Panc1 (cell line): ENCODE data around the gene HECA. TPM values are rescaled to one million over a fixed set of nuclear protein-coding genes. Genes with fewer than 3 reads are reported as not detected.

Experiments
- ATAC-seq: fragments of 200-7000 bp; cut with Tn5 transposase; 2 replicates; pipeline ENCODE4 v1.9.1; 2020; ENCODE audit warnings: mild to moderate bottlenecking, moderate library complexity
- BruUV-seq: library from RNA; stranded (reverse); fragments of 400-500 nt; replicated peaks from 2 replicates; lab custom pipeline; 2021; lab: Mats Ljungman, UMichigan
- CTCF ChIA-PET: fragments of 300-600 bp; sonication (Branson Sonifier 250); formaldehyde crosslinking; loops from one replicate; lab custom pipeline; 2022; ENCODE audit warnings: antibody characterized with exemption; lab: Charles Lee
- POLR2A ChIA-PET: fragments of 300-600 bp; sonication (Branson Sonifier 250); formaldehyde crosslinking; loops from one replicate; lab custom pipeline; 2022; ENCODE audit warnings: antibody characterized with exemption; lab: Charles Lee
- DNase-seq: peaks from one replicate; pipeline ENCODE4 v3.0.0-alpha.2; 2010; ENCODE audit warnings: low read depth, low spot score
- H3K27ac ChIP-seq: 2 replicates; pipeline ENCODE4 v1.5.1; 2011; ENCODE audit warnings: mild to moderate bottlenecking, low read length, inconsistent platforms
- H3K27me3 ChIP-seq: fragments of 200-500 bp; sonication (Bioruptor generic); 2 replicates; pipeline ENCODE4 v1.6.0; 2014; ENCODE audit warnings: low read length, inconsistent platforms; ENCODE audit not compliant: control insufficient read depth, insufficient read depth
- H3K36me3 ChIP-seq: fragments of 200-500 bp; sonication (Bioruptor generic); 2 replicates; pipeline ENCODE4 v1.5.1; 2014; ENCODE audit warnings: inconsistent platforms, mild to moderate bottlenecking, low read length, moderate library complexity; ENCODE audit not compliant: control insufficient read depth, insufficient read depth
- H3K4me1 ChIP-seq: 2 replicates; pipeline ENCODE4 v1.5.1; 2011; ENCODE audit warnings: inconsistent platforms, mild to moderate bottlenecking, low read length, moderate library complexity; ENCODE audit not compliant: control insufficient read depth, insufficient read depth
- H3K4me3 ChIP-seq, 2 experiments: 2 replicates each; pipeline ENCODE4 v1.5.1; 2011 to 2012; ENCODE audit warnings: low read depth in 2 of 2, low read length in 2 of 2, mild to moderate bottlenecking in 2 of 2, inconsistent platforms in 1 of 2, moderate library complexity in 1 of 2
- H3K9me3 ChIP-seq: fragments of 200-500 bp; sonication (Bioruptor generic); 2 replicates; pipeline ENCODE4 v1.5.1; 2014; ENCODE audit warnings: low read depth, mild to moderate bottlenecking, inconsistent platforms, low read length, moderate library complexity; ENCODE audit not compliant: control insufficient read depth, insufficient read depth
- CTCF ChIP-seq: fragments of 450-650 bp; IDR thresholded peaks from 2 replicates; pipeline ENCODE4 v1.5.1; 2017; ENCODE audit warnings: mild to moderate bottlenecking
- POLR2AphosphoS5 ChIP-seq: IDR thresholded peaks from 2 replicates; pipeline ENCODE4 v1.6.1; 2012; ENCODE audit warnings: mild to moderate bottlenecking, low read depth, low read length, moderate library complexity
- SIN3A ChIP-seq: IDR thresholded peaks from 2 replicates; pipeline ENCODE4 v1.6.1; 2012; ENCODE audit warnings: low read depth, mild to moderate bottlenecking, low read length, moderate library complexity, borderline replicate concordance; ENCODE audit not compliant: insufficient read depth
- TCF7L2 ChIP-seq: IDR thresholded peaks from 2 replicates; pipeline ENCODE4 v1.6.1; 2011; ENCODE audit warnings: mild to moderate bottlenecking, low read depth, low read length, inconsistent platforms
- in situ Hi-C: cut with HindIII; loops from 2 replicates; pipeline ENCODE4 v1.10.0; 2016; ENCODE audit warnings: low sequenced_read_pairs, low pct_unique_long_range_greater_than_20kb
- intact Hi-C: fragments of 100-400 bp; cut with micrococcal nuclease; formaldehyde crosslinking; loops from one replicate; pipeline ENCODE4 v1.10.0; 2022; ENCODE audit not compliant: unreplicated experiment
- total RNA-seq: library from RNA; stranded (reverse); gene quantifications from one replicate; pipeline ENCODE4 v1.2.1, GENCODE V29; 2021; ENCODE audit not compliant: unreplicated experiment
- TF ChIP-seq, protein P1 (sequence below), 2 experiments: IDR thresholded peaks; 2 replicates each; pipeline ENCODE4 v1.6.1; 2011 to 2012; ENCODE audit warnings: low read depth in 2 of 2, control low read depth in 1 of 2, low read length in 1 of 2, mild to moderate bottlenecking in 1 of 2, moderate library complexity in 1 of 2; ENCODE audit not compliant: insufficient read depth in 1 of 2

HECA gene
- total RNA-seq, 1 experiment from 2014 or later: 3.9 TPM

DNA sequence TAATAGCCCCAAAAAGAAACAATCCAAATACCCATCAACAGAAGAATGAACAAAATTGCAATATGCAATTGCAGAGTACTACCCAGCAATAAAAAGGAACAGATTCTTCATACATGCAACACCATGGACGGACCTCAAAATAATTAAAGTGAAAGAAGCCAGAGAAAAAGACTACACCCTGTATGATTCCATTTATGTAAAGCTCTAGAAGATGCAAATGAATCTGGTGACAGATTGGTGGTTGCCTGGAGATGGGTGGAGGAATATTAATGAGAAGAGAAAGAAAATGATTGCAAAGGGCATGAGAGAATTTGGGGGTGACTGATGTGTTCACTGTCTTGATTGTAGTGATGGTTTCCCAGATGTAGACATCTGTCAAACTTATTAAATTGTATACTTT is 51.8 kb downstream of the HECA start:
- Histone ChIP-seq H3K9me3 (no peaks in the 10 kb centered on the region), H3K4me1 (no peaks in the 10 kb centered on the region), H3K27me3 (0 out of 2 replicates have a peak, but pooled peaks cover 2% of the 10 kb centered on the region), H3K4me3 (no peak overlapping the region), H3K36me3 (no peaks in the 10 kb centered on the region), H3K27ac (no peak overlapping the region)
- BruUV-seq: no TSS peak
- no peak for TF ChIP-seq CTCF
- ChIA-PET POLR2A (no interaction called here), CTCF (no interaction called here)
- DNase-seq: no peak
- intact Hi-C loops (no loop called here), in situ Hi-C loops (no loop called here)
- no peak for ATAC-seq

GRCh38 chr6:139187489-139187888 is 52.6 kb downstream of the HECA start:
- Histone ChIP-seq H3K27ac (no peak overlapping the region), H3K4me1 (no peaks in the 10 kb centered on the region), H3K9me3 (no peaks in the 10 kb centered on the region), H3K27me3 (0 out of 2 replicates have a peak, but pooled peaks cover 2% of the 10 kb centered on the region), H3K36me3 (no peaks in the 10 kb centered on the region), H3K4me3 (no peak overlapping the region)
- ATAC-seq (no peak), DNase-seq (no peak)
- CTCF ChIA-PET: no interaction called here
- TF ChIP-seq CTCF (no peak), SIN3A (no peak), TCF7L2 (no peak), POLR2AphosphoS5 (no peak)
- TF ChIP-seq, protein P1, sequence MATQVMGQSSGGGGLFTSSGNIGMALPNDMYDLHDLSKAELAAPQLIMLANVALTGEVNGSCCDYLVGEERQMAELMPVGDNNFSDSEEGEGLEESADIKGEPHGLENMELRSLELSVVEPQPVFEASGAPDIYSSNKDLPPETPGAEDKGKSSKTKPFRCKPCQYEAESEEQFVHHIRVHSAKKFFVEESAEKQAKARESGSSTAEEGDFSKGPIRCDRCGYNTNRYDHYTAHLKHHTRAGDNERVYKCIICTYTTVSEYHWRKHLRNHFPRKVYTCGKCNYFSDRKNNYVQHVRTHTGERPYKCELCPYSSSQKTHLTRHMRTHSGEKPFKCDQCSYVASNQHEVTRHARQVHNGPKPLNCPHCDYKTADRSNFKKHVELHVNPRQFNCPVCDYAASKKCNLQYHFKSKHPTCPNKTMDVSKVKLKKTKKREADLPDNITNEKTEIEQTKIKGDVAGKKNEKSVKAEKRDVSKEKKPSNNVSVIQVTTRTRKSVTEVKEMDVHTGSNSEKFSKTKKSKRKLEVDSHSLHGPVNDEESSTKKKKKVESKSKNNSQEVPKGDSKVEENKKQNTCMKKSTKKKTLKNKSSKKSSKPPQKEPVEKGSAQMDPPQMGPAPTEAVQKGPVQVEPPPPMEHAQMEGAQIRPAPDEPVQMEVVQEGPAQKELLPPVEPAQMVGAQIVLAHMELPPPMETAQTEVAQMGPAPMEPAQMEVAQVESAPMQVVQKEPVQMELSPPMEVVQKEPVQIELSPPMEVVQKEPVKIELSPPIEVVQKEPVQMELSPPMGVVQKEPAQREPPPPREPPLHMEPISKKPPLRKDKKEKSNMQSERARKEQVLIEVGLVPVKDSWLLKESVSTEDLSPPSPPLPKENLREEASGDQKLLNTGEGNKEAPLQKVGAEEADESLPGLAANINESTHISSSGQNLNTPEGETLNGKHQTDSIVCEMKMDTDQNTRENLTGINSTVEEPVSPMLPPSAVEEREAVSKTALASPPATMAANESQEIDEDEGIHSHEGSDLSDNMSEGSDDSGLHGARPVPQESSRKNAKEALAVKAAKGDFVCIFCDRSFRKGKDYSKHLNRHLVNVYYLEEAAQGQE (IDR thresholded peaks at IDR 0.05; ENCODE audit: insufficient read depth in 1 of 2, low read depth in 2 of 2, low read length in 1 of 2): no peak
- in situ Hi-C loops (no loop called here), intact Hi-C loops (no loop called here)
- POLR2A ChIA-PET: no interaction called here
- no TSS peak for BruUV-seq

DNA sequence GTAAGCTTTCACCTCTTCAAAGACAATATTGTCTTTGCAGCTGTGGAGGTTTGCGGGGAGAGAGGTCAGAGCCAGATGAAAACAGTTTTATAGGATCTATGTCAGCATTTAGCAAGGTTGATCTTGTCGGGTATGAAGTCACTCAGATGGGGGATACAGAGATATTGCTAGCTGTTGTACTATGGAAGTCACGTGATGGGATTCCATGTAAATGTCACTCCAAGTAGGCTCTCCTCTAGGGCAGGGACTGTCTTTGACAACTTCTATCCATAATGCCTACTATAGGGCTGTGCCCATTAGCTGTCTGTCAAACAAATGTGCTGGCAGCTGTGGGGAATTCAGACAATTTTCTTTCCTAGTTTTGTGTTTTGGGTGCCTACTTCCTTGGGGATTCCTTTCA is 54.8 kb downstream of the HECA start:
- TF ChIP-seq SIN3A: no peak
- TF ChIP-seq TCF7L2: no peak
- no peak for TF ChIP-seq POLR2AphosphoS5
- TF ChIP-seq CTCF: no peak
- TF ChIP-seq, protein P1 (IDR thresholded peaks at IDR 0.05; ENCODE audit: insufficient read depth in 1 of 2, low read depth in 2 of 2, low read length in 1 of 2): no peak
- H3K4me1 ChIP-seq: no peaks in the 10 kb centered on the region
- H3K27me3 ChIP-seq: 0 out of 2 replicates have a peak, but pooled peaks cover 2% of the 10 kb centered on the region
- intact Hi-C loops: no loop called here
- CTCF ChIA-PET: no interaction called here
- no peak overlapping the region for H3K4me3 ChIP-seq
- H3K27ac ChIP-seq: no peak overlapping the region
- in situ Hi-C loops: no loop called here
- H3K9me3 ChIP-seq: no peaks in the 10 kb centered on the region
- BruUV-seq: no TSS peak
- POLR2A ChIA-PET: no interaction called here
- no peaks in the 10 kb centered on the region for H3K36me3 ChIP-seq
- DNase-seq (no peak), ATAC-seq (no peak)
